ENCODE results near the gene TSC22D4.

TSC22D4 gene

DNA sequence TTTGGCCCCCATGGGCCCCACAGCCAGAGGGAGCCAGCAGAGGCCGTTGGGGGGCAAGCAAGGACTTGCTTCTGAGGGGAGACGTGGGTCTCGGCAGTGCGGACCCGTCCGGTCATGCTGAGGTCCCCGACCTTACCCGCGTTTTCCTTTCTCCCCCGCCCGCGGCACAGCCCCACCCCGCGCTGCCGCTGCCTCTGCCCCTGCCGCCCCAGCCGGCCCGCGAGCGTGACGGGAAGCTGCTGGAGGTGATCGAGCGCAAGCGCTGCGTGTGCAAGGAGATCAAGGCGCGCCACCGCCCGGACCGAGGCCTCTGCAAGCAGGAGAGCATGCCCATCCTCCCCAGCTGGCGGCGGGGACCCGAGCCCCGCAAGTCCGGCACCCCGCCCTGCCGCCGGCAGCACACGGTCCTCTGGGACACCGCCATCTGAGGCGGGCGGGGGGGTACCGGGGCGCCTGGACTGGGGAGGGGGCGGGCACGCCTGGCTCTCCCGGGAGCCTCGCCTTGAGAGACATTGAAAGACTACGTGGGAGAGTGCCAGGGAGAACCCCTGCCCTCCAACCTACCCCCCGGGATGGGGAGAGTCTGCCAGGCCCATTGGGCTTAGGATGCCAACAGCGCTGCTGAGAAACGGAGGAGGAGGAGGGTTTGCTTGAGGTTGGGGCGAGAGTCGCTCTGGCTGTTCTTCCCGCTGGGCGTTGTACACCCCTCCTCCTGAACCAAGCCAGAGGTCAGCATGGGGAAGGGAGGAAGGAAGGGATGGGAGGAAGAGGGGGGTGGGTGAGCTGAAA lies 14.7 kb upstream of the TSC22D4 start:
- in situ Hi-C loops (cut with MboI; ENCODE audit: low sequenced_read_pairs) = no loop called here

DNA sequence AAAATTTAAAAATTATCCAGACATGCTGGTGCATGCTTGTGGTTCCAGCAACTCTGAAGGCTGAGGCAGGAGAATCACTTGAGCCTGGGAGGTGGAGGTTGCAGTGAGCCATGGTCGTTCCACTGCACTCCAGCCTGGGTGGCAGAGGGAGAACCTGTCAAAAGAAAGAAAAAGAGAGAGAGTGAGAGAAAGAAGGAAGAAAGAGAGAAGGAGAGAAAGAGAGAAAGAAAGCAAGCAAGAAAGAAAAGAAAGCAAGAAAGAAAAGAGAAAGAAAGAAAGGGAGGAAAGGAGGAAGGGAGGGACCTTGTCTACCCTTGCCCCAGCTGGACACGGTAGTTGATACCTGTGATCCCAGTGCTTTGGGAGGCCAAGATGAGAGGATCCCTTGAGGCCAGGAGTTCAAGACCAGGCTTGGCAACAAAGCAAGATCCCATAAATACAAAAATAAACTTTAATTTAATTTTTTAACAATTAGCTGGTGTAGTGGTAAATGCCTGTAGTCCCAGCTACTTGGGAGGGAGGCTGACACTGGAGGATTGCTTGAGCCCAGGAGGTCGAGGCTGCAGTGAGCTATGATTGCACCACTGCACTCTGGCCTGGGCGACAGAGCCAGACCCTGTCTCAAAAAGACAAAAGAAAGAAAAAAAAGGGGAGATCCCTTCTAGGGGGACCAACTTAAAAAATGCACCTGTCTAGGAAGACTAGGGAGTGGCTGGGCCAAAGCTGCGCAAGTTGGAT lies 13.9 kb upstream of the TSC22D4 start:
- in situ Hi-C loops (cut with MboI; ENCODE audit: low sequenced_read_pairs) = no loop called here

DNA sequence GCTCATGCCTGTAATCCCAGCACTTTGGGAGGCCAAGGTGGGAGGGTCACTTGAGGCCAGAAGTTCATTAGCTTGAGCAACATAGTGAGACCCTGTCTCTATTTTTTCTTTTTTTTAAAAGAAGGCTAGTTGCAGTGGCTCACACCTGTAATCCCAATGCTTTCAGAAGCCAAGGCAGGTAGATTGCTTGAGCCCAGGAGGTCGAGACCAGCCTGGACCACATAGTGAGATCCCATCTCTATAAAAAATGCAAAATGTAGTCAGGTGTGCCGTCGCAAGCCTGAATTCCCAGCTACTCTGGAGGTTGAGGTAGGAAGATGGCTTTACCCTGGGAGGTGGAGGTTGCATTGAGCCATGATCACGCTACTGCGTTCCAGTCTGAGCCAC lies 12.2 kb upstream of the TSC22D4 start:
- in situ Hi-C loops (cut with MboI; ENCODE audit: low sequenced_read_pairs) = no loop called here

DNA sequence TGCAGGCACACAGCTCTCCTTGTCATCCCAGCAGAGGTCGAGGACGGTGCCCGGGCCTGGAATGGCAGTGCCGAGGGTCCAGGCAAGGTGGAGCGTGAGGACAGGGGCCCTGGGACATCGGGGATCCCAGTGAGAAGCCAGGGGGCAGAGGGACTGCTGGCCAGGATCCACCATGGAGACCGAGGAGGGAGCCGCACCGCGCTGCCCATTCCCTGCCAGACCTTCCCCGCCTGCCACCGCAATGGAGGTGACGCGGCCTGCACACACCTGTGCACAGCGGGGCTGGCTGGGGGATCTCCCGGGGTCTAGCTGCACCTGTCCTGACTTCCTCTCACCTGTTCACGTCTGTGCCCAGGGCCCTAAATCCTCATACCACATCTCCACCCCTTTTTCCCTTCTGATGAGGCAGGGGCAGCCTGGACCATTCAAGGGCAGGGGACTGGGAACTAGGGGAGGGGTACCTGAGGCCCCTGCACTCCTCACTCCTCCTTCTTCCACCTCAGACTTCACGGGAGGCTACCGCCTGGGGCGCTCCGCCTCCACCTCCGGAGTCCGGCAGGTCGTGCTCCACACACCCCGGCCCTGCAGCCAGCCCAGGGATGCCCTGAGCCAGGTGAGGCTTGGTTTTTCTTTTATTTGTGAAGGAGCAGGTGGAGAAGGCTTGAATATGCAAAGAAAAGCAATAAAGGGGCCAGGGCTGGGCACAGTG lies 11.6 kb upstream of the TSC22D4 start:
- in situ Hi-C loops (cut with MboI; ENCODE audit: low sequenced_read_pairs) = no loop called here

DNA sequence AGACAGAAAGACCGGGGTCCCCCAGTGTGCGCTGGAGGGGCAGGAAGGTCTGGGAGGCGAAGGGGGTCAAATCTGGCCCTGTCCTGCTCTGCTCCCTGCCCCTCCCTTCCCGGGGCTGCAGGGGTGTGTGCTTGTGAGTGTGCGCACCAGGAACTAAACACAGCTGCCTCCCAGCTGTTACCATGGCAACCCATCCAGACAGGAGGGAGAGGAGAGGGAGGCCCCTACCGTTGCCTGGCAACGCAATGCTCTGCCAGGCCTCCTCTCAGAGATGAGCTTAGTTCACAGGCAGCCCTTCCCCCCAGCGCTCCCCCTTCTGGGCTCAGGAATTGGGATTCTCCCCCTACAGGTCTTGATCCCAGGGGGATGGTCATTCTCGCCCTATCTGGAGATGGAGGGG lies 10.8 kb upstream of the TSC22D4 start:
- in situ Hi-C loops (cut with MboI; ENCODE audit: low sequenced_read_pairs) = no loop called here

DNA sequence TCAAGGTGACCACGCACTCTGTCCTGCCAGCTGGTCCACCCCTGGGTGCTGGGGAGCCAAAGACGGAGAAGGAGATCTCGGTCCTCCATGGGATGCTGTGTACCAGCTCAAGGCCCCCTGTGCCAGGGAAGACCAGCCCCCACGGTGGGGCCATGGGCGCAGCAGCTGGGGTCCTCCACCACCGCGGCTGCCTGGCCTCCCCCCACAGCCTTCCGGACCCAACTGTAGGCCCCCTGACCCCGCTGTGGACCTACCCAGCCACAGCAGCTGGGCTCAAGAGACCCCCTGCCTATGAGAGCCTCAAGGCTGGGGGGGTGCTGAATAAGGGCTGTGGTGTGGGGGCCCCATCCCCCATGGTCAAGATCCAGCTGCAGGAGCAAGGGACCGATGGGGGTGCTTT lies 10.1 kb upstream of the TSC22D4 start:
- in situ Hi-C loops (cut with MboI; ENCODE audit: low sequenced_read_pairs) = no loop called here

- in situ Hi-C loops (cut with MboI; ENCODE audit: low sequenced_read_pairs) = no loop called here
Observed at GRCh38 chr7:100488333-100489095, 9.5 kb upstream of the TSC22D4 start.

- in situ Hi-C loops (cut with MboI; ENCODE audit: low sequenced_read_pairs) = no loop called here
Observed at GRCh38 chr7:100486753-100487446, 7.9 kb upstream of the TSC22D4 start.

- in situ Hi-C loops (cut with MboI; ENCODE audit: low sequenced_read_pairs) = no loop called here
Observed at GRCh38 chr7:100486111-100486636, 7.2 kb upstream of the TSC22D4 start.

DNA sequence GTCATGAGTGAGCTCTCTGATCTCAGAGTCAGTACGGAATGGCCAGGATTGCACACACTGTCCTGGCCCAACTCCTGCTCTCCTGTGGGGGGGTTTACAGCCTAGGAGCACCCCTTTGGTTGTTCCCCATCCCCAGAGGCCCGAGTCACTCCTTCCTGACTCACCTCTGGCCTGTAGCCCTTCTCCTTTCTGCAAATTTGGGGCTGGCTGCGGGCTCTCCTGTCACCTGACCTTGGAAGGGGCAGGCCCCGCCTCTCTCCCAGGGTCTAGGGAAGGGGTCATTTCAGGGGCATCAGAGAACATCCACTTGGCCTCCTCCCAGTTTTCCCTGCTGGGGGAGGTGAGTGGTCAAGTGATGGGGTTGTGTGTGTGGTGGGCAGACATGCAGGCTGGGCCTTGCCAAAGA lies 6.5 kb upstream of the TSC22D4 start:
- in situ Hi-C loops (cut with MboI; ENCODE audit: low sequenced_read_pairs) = no loop called here

DNA sequence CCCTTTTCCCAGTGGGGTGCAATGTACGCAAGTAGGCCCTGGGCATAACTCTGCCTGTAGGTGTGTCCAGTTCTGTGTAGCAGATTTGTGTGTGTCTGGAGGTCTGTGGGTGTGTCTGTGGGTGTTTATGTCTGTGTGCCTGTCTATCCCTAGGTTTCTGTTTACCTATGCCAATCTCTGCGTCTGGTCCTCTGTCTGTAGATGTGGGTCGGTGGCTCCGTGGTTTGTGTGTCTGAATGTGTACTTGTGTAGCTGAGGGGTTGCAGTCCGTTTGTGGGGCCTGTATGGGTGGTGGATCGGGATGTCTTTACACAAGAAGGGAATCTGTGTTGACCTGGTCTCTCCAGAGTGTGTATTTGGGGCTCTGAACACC lies 5.6 kb upstream of the TSC22D4 start:
- in situ Hi-C loops (cut with MboI; ENCODE audit: low sequenced_read_pairs) = no loop called here

DNA sequence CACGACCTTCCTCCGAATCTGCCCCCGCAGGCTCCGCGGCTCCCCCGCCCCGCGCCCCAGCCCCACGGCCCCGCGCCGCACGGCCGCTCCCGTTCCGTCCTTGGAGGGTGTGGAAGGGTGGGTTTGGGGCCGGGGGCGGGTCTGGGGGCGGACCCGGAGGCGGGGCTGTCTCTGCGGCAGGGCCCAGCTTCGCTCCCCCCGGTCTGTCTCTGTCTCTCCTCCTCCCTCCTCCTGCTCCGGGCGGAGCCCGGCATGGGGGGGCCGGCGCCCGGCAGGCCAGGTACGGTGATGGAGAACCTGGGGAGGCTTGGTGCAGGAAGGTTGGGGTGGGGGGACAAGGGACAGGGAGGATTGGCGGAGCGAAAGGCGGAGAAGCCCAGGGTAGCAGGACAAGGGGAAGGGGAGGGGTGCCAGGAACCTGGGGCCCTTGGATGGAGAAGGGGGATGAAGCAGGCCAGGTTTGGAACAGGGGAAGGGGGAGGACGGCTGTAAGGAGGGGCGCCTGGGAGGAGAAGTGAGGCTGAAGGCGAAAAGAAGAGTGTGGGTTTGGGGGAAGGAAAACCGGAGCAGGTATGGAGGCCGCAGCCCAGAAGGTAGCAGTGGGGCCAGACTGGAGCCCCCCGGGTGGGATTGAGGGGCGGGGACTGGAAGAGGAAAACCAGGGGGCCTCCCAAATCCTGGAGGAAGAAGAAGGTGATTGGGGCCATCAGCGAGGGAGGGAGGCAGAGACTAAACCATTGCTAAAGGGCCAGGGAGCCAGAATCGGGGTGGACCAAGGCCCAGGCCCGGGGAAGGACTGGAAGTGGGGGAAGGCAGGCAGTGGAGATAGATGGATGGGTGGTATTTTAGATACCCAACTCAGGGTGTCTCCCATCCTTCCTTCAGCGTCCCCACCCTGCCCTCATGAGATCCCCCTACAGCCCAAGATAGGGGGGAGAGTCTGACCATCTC lies 5.0 kb upstream of the TSC22D4 start, which contains the start of gene NYAP1:
NYAP1 (plus strand) TSS at position 206 of the 951 bp plus-strand sequence. CDS start 1,385 bp downstream, outside the sequence.
- in situ Hi-C loops (cut with MboI; ENCODE audit: low sequenced_read_pairs) = no loop called here

- in situ Hi-C loops (cut with MboI; ENCODE audit: low sequenced_read_pairs) = no loop called here
Observed at GRCh38 chr7:100483090-100483721, 4.2 kb upstream of the TSC22D4 start.

- in situ Hi-C loops (cut with MboI; ENCODE audit: low sequenced_read_pairs) = no loop called here
Observed at GRCh38 chr7:100482728-100483089, 3.7 kb upstream of the TSC22D4 start.

DNA sequence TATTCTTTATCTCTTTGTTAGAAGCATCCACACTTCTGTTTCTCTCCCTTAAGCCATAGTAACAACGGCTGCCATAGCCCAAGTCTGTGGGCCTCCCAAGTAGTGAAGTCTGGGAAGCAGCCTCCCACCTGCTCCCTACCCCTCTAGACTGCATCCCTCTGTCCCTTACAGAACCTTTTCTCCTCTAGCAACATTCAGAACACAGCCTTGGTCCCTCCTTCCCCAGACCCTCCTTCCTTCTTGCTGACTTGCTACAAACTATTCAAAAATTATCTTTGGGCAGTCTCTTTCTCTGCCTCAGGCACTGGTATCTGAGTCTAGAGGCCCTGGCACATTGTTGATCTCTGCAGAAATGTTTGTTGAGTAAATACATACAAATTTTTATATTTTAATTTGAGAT lies 2.5 kb upstream of the TSC22D4 start:
- in situ Hi-C loops (cut with MboI; ENCODE audit: low sequenced_read_pairs) = no loop called here

GRCh38 chr7:100477871-100478267 lies 1.1 kb downstream of the TSC22D4 start:
- in situ Hi-C loops (cut with MboI; ENCODE audit: low sequenced_read_pairs) = no loop called here

GRCh38 chr7:100476903-100477870 lies 1.8 kb downstream of the TSC22D4 start:
- in situ Hi-C loops (cut with MboI; ENCODE audit: low sequenced_read_pairs) = no loop called here

Data from HL-60/S4 treated with retinoic acid at 250 ng/mL for 4 days and 3 days (cell line).